Ammon's horn (tissue), 1 donor: ENCODE results near the gene MORC2.

Experiments used
- DNase-seq: peaks from one replicate; pipeline ENCODE4 v3.0.0-alpha.2; 2016; ENCODE audit warnings: low spot score

MORC2 gene

DNA sequence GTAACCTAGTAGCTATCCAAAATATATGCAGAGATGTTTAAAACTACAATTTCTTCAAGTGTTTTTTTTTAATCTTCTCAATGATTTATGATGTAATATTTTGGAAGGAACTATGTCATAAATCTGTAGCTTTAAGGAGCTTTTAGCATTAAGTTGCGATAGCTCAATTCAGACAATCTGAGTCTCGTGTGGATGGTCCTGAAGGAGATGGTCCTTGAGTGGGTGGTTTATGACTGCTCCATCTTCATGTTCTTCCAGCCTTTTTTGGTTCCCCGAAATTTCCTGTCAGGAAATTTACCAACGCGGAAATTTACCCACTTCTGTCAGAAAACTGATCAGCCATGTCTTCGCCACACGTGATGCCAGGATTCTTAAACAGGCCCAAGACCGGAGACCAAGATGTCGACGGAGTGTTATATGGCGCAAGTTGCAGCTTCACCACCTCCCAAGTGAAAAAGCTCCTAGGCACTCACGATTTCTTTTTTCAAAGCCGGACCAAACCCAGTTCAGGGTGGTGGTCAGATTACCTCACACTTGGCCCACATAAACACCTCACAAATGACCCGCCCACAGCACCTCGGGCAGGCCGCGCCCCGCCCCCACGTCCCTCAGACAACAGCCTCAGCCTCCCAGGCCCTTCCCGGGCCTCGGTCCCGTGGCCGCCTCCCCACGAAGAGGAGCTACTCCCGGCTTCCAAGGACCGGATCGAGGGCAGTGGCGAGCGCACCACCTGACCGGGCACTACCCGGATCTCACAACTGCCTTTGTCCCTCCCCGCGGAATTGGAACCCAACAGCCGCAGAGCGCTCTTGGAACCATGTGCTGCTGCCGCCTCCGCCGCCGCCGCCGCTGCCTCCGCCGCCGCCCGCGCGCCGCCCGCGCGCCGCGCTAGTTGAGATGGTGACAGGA, at the start of gene MORC2:
MORC2 (minus strand) TSS at position 760 of the 909 bp plus-strand sequence. CDS start 885 bp downstream, outside the sequence.
- DNase-seq: no peak

DNA sequence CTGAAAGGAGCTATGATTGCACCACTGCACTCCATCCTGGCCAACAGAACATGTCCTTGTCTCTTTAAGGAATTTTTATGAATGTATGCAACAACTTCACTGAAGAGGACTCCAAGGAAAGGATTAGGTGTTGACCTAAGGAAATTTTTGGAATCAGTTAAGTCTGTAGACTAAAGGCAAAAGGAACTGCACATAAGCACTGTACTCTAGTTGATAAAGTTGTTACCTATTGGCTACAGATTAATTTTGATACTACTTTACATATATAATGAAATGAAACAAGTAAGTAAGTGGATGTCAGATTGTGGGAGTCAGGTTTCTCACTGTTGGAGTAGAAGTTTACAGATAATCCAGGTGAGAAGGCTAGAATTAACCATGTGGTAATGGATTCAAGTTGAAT, 37.0 kb upstream of the MORC2 start:
- DNase-seq: no peak

DNA sequence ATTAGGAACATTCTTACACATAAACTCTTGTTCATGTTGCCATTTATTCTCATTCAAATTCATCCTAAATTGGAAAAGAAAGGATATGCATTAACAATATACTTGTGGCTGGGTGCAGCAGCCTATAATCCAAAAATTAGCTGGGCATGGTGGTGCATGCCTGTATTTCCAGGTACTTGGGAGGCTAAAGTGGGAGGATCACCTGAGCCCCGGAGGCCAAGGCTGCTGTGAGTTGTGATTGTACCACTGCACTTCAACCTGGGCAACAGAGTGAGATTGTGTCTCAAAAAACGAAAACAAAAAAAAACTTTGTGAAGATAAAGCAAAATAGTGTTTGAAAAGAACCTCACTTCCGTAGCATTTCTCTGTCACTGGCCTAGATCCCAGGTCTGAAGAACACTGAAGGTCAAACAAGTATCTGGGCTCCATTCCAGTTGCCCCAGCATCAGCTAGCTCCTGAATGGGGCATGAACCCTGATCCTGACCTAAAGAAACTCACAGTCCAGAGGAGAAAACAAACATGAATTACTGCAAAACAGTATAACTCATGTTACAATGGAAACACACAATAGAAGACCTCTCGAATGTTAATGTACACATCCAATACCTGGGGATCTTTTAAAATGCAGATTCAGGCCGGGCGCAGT, 32.7 kb upstream of the MORC2 start:
- DNase-seq: no peak

DNA sequence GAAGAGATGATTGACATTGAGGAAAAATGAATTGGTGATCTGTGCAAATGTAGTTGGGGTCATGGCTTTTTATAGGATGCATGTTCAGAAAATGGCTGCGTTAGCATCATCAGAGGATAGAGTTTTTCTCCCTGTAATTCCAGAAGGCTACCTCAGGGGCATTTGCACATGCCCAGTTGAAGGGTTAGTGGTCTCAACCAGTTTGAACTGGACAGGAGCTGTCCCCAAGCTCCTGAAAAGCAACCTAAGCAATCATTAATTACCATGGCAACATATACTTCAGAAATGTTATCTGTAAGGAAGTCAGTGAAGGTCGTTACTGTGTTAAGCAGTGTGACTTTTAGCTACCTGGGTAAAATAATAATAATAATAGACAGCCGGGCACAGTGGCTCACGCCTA, 29.8 kb upstream of the MORC2 start:
- no peak for DNase-seq

DNA sequence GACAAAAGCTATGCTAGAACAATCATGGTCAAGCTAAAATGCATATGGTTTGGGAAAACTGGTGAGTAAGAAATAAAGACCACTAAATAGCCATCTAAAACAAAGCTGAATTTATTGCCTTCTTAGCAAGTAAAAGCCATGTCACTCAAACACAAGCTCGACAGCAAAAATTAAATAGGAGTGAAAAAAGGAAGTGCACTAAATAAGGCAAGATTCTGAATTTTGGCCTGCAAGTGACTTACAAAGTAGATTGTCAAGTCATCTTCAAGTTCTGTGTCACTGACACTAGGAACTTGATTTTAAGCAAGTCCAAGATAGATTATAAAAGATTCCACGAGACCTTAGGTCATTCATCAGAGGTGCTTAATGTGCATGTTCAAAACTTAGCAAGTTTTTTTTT, 27.9 kb upstream of the MORC2 start:
- no peak for DNase-seq

DNA sequence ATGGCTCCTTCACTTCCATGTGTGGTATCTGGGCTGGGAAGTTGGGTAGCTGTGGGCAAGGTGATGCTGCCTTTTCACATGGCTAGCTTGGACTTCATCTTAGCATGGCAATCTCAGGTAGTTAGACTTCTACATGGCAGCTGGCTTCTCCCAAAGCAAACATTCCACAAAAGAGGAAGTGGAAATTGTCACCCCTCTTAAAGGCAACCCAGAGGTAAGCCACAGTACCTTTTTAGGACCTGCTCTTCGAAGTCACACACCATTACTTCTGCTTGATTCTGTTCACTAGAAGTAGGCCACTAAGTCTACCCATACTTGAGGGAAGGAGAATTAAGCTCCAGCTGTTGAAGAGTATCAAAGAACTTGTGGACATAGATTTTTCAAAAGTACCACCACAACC, 26.4 kb upstream of the MORC2 start:
- no peak for DNase-seq

DNA sequence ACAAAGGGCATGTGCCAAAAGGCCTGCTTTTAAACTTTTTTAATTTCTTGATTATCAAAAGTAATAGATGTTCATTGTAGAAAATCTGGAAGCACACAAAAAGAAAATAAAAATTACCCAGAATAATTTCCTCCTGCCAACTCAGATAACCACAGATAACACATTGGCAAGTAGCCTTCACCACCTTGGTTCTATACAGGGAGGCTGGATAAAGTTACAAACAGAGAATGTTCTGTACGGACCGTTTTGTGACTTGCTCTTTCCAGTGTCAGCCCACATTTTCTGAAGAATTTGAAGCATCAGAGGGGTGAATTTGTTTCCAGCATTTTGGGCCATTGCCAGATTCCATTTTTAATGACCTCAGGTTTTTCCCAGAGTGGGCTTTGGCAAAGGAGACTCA, 24.0 kb upstream of the MORC2 start:
- DNase-seq: no peak

DNA sequence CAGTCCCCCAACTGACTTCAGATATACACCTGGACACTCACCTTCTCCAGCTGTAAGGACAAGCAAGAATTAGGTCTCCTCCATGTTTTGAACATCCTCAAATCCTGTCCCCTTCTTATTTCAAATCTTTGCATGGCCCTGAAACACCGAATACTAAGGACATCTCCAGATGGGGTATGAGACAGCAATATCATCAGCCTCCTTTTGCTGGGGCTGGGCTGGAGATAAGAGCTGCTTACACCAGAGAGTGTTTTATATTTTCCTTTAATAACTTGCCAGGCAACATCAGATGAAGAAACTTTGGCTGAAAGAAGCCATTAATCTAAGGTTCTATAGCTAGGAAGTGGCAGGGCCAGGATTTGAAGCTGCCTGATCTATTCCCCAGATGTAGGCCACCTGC, 22.1 kb upstream of the MORC2 start:
- DNase-seq: no peak

DNA sequence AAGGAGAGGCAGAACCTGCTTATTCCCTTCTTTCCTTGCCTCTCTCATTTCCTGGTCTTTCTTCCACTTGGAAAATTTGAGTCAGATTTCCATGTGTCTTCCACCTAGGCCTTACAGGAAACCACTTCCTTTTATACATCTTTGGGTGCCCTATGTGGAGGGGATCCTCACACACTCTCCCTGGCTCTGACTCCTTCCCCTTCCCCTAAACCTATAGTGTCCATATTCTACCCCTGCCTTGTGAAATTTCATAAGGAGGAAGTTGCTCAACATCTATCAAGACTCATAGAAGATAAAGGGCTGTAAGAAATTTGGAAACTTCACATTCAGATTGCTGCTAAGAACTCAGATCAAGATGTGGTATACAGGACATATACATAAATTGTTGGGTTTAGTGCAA, 20.9 kb upstream of the MORC2 start:
- no peak for DNase-seq

DNA sequence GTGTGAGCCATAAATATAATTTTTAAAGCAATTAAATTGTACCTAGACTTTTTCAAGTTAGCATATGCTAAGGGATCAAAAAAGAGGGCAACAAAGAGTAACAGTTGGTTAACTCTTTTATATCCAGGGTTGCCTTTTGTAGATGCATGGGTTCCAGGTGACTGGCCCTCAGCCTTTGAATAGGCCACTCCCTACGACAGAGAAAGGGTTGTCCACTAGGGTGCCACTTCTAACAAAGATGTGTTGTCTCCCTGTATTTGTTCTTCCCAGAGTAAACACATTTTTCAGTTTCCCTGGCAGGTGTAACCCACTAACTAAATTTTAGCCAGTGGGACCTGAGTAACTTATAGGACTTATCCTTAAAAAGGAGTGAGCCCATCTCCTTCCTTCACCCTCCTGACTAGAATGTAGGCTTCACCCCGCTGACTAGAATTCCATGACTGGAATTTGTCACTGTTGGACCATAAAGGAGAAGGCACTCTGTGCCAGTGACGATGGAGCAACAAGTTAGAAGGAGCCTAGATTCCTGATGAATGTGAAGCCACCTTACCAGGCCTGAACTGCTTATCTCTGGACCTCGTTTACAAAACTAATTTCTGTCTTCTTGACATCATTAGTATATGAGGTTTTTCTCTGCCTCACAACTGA, 17.1 kb upstream of the MORC2 start:
- no peak for DNase-seq

DNA sequence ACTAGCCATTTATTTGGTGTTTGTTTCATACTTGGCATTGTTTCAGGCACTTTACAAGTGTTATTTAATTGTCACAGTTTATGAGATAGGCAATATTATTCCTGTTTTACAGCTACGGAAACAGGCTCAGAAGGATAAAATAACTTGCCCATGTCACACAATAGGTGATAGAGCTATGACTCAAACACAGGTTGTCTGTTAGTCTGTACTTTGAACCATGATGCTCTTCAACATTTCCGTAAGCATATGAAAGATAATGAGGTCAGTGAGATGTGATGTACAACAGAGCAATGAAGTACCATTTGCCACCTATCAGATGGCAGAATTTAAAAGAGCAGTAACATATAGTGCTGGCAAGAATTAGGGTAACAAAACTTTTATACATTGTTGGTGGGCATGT, 15.7 kb upstream of the MORC2 start:
- DNase-seq: no peak

DNA sequence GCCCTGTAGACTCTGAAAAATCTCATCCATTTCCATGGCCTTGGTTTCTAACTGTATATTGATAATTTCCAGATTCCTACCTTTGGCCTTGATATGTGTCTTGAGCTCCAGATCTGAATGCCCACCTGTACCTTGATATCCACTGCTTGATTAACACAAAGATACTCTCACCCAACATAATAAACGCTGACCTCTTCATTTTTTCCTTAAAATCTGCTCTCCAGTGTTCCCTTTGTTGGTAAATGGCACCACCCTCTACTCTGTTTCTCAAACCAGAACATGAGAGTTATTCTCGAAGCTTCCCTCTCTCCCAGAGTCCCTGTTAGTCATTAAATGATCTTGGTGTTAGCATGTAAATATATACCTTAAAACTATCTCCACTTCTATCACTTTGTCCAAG, 13.9 kb upstream of the MORC2 start:
- no peak for DNase-seq

DNA sequence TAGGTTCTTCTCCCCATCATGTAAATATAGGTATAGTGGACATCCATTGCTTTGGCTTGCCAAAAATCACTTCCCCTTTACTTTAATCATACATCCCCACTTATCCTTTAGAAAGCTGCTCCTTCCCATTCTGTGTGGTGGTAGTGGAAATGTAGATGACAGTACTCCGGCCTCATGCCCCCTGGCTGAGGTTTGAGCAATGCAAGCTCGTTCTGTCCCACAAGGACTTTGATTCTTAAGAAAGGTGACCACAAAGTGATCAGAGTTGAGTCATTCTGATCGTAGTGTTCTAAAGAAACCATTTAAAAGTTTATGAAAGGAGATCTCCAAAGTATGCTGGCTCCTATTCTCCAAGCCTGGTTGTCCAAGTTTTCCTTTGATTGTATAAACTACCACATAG, 11.4 kb upstream of the MORC2 start:
- DNase-seq: no peak

DNA sequence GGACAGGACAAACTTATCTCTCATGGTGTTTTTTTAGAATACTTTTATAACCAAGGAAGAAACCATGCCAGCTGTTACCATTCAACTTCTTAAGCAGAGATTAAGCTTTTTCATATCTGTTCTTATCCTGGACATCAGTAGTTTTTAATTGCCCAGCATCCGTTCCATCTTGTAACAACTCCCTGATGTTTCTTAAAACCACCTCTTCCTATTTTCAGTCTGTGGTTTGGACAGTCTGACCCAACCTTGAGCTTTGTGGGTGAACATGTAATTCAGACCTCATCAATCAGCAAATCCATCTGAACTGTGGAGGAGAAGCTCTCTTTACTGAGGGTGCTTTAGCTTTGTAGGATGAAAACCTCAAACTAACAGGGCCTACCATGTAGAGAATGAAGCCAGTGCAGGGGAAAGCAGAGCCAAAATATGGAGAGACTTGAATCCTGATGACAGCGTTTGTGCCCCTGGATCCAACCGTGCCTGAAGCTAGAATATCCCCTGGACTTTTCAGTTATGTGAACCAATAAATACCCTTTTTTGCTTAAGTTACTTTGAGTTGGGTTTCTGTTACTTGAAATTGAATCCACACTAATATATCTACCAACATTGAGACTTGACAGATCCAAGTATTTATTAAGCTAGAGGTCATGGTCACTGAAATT, 9.9 kb upstream of the MORC2 start:
- DNase-seq: no peak

DNA sequence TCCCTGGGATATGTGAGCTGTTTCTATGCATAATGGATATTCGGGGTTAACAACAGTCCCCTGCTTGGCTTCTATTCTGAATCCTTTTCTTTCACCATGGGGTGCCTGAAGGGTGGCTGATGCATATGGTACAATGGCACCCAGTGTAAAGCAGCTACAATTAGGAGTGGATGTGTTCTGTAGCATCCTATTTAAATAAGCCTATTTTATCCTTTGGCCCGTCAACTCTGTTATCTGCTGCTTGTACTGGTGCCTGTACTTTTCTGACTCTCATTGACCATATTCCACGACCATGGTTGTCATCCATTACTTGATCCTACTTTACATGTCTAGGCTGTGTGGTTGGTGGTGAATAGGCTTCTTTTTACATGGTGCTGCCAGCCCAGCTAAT, 1.8 kb upstream of the MORC2 start:
- DNase-seq: no peak

DNA sequence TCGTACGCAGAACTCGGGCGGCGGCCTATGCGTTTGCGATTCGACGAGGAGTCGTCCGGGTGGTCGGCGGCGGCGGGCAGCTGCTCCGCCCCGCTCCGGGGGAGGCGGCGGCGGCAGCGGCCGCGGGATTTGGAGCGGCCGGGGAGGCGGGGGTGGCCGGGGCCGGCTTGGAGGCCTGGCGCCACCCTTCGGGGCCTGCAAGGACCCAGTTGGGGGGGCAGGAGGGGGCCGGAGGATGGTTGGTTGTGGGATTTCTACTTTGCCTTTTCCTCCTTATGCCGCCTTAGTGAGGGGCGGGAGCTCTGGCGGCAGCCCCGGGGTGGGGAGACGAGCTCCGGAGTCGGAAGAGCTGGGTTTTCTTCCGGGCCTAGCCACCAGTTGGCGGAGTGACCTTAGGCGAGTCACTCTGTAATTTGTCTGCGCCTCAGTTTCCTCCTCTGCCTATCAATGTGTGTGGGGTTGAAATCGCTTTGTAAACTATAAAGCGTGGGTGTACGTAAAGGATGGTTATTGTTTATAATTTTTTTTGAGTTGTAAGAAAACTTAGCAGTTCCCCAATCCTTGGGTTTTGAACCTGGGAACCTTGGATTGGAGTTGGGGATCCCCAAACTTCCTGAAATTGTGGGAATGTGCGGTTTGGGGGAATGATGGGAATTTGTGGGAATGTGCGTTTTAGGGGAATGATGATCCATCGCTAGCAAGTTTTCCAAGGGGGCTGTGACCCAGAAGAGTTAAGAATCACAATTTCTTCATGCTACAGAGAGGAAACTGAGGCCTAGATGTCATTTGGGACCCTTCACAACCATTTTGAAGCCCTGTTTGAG, 1.2 kb upstream of the MORC2 start:
- peak; percentile 4 for DNase-seq

DNA sequence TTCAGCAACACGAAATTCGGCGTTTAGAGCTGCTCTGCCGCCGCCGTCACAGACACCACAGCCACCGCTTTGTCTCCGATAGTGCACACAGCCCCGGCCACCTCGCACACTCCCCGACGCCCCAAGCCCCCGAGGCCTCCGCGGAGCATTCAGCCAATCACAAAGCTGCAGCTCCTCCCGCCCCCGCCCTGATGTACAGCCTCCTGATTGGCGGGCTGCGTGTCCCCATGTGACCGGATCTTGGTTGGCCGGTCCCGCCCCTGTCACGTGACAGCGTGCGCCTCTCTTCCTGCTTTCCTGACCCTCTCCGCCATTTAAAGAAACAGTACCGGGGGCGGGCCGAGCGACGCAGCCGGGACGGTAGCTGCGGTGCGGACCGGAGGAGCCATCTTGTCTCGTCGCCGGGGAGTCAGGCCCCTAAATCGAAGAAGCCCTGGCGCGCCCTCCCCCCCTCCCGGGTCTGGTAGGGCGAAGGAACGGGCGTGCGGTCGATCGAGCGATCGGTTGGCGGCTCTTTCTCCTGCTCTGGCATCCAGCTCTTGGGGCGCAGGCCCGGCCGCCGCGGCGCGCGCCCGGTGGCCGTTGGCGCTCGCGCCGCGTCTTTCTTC, 454 bp upstream of the MORC2 start, which contains the start of gene TUG1:
TUG1 (plus strand) TSS at position 342 of the 608 bp plus-strand sequence.
- DNase-seq: peak; percentile 99

DNA sequence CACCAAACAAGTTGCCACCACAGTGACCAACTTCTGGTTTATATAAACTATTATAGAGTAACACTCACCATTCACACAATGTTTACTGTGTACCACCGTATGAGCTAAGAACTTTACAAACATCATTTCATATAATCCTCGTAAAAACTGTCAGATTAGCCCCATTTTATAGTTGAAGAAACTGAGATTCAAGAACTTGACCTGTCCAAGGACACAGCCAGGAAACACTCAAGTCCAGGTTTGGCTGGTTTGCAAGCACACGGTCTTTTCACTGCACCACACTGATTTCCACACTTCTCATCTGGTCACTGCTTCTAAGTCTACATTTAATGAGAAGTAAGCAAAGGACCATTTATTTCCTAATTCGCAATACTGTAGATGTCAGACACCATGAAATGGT, 3.7 kb downstream of the MORC2 start:
- DNase-seq: no peak

DNA sequence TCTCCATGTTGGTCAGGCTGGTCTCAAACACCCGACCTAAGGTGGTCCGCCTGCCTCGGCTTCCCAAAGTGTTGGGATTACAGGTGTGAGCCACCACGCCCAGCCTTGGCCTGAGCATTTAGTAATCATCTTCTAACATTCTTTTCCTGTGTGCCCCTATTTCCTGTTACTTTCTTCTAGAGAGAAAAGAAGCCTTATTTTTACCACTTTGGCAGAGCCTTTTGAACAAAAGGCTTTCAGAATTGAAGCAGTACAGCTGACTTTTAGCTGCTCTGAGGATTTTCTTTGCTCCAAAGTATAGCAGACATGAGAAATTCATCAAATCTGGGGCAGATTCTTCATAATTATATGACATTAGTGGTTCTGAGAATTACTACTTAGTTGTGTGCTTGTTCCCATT, 13.4 kb downstream of the MORC2 start:
- DNase-seq: no peak

DNA sequence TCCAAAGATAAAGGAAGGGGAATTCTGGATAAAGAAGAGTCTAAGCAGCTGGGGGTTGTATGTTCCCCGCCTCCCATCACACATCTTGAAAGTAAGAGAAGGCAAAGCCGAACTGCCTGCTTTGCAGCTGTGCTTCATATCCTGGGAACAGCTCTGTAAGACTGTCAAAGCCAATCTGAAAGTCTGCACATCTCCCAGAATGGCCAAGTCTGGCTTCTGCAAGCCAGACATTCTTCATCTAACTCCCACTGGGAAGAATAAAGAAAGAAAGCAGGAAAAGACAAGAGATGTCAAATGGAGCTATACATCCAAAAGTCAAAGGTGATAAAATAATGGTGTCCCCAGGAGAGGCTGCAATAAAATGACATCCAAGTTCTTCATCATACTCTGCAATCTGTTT, 15.4 kb downstream of the MORC2 start:
- DNase-seq: no peak
